Measurements from ENCODE around the gene DNM1.

Gene DNM1

GRCh38 chr9:128282500-128282899 is 79.3 kb downstream of the DNM1 start:
- TF ChIP-seq YY1 (IDR thresholded peaks at IDR 0.05; ENCODE audit: low read depth) (no peak), TCF12 (IDR thresholded peaks at IDR 0.05; ENCODE audit: low read depth) (no peak), TAF1 (IDR thresholded peaks at IDR 0.05; ENCODE audit: low read depth) (no peak), TEAD4 (IDR thresholded peaks at IDR 0.05) (no peak), EGR1 (IDR thresholded peaks at IDR 0.05) (no peak), NFIC (IDR thresholded peaks at IDR 0.05) (no peak), CEBPB (IDR thresholded peaks at IDR 0.05) (no peak), EP300 (IDR thresholded peaks at IDR 0.05; ENCODE audit: borderline replicate concordance) (no peak), FOXM1 (IDR thresholded peaks at IDR 0.05; ENCODE audit: borderline replicate concordance, low read depth) (no peak), ZBTB7A (IDR thresholded peaks at IDR 0.05; ENCODE audit: low read depth) (no peak), RAD21 (IDR thresholded peaks at IDR 0.05; ENCODE audit: low read depth) (no peak), REST (IDR thresholded peaks at IDR 0.05; ENCODE audit: low read depth) (no peak), USF1 (IDR thresholded peaks at IDR 0.05) (no peak), MAX (IDR thresholded peaks at IDR 0.05) (no peak)

GRCh38 chr9:128285033-128285784 is 82.0 kb downstream of the DNM1 start:
- TF ChIP-seq EGR1 (IDR thresholded peaks at IDR 0.05) (no peak), MAX (IDR thresholded peaks at IDR 0.05) (no peak)

GRCh38 chr9:128286440-128286839 is 83.3 kb downstream of the DNM1 start:
- TF ChIP-seq EGR1 (IDR thresholded peaks at IDR 0.05) (no peak), TAF1 (IDR thresholded peaks at IDR 0.05; ENCODE audit: low read depth) (no peak)

GRCh38 chr9:128288273-128289004 is 85.3 kb downstream of the DNM1 start:
- TF ChIP-seq USF1 (IDR thresholded peaks at IDR 0.05) (no peak), RAD21 (IDR thresholded peaks at IDR 0.05; ENCODE audit: low read depth) (no peak), EGR1 (IDR thresholded peaks at IDR 0.05) (no peak), ZBTB7A (IDR thresholded peaks at IDR 0.05; ENCODE audit: low read depth) (no peak), CEBPB (IDR thresholded peaks at IDR 0.05) (no peak), NFIC (IDR thresholded peaks at IDR 0.05) (no peak), TCF12 (IDR thresholded peaks at IDR 0.05; ENCODE audit: low read depth) (no peak), YY1 (IDR thresholded peaks at IDR 0.05; ENCODE audit: low read depth) (no peak), EP300 (IDR thresholded peaks at IDR 0.05; ENCODE audit: borderline replicate concordance) (no peak), REST (IDR thresholded peaks at IDR 0.05; ENCODE audit: low read depth) (no peak), CREB1 (IDR thresholded peaks at IDR 0.05; ENCODE audit: low read depth) (no peak), TAF1 (IDR thresholded peaks at IDR 0.05; ENCODE audit: low read depth) (no peak), MAX (IDR thresholded peaks at IDR 0.05) (no peak), TEAD4 (IDR thresholded peaks at IDR 0.05) (no peak), FOXM1 (IDR thresholded peaks at IDR 0.05; ENCODE audit: borderline replicate concordance, low read depth) (no peak)

- no peak for TF ChIP-seq NFIC (IDR thresholded peaks at IDR 0.05)
- no peak for TF ChIP-seq YY1 (IDR thresholded peaks at IDR 0.05; ENCODE audit: low read depth)
- no peak for TF ChIP-seq CREB1 (IDR thresholded peaks at IDR 0.05; ENCODE audit: low read depth)
- no peak for TF ChIP-seq RAD21 (IDR thresholded peaks at IDR 0.05; ENCODE audit: low read depth)
- TF ChIP-seq FOXM1 (IDR thresholded peaks at IDR 0.05; ENCODE audit: borderline replicate concordance, low read depth), result no peak
- no peak for TF ChIP-seq USF1 (IDR thresholded peaks at IDR 0.05)
- no peak for TF ChIP-seq EP300 (IDR thresholded peaks at IDR 0.05; ENCODE audit: borderline replicate concordance)
- TF ChIP-seq EGR1 (IDR thresholded peaks at IDR 0.05), result no peak
- TF ChIP-seq REST (IDR thresholded peaks at IDR 0.05; ENCODE audit: low read depth), result no peak
- TF ChIP-seq ZBTB7A (IDR thresholded peaks at IDR 0.05; ENCODE audit: low read depth), result no peak
Measured at GRCh38 chr9:128292009-128292408, 88.8 kb downstream of the DNM1 start.
